Activated naive CD8-positive, alpha-beta T cell treated with anti-CD3 and anti-CD28 coated beads, Interleukin-2, amount 10 ng/mL, durations not matched to agents 7 days and 5 days (primary cell): ENCODE measurements around the gene USP17L5. TPM values are rescaled to one million over a fixed set of nuclear protein-coding genes. Genes with fewer than 3 reads are reported as not detected.
"Not testable (repeated sequence)": the region's sequence is repeated elsewhere in the genome, so short reads cannot be mapped to it uniquely, and the experiment has no call there.

Experiments
- ATAC-seq: fragments of 150-1000 bp; cut with Tn5 transposase; one replicate; pipeline ENCODE4 v1.10.0; 2021; ENCODE audit warnings: low read depth, moderate library complexity
- POLR2A ChIA-PET: fragments of 350-600 bp; sonication (Branson Sonifier 250); formaldehyde crosslinking; loops from one replicate; lab custom pipeline; 2021; ENCODE audit warnings: antibody characterized with exemption; lab: Charles Lee
- DNase-seq: peaks from one replicate; pipeline ENCODE4 v3.0.0; 2021
- H3K27ac Mint-ChIP-seq: one replicate; pipeline ENCODE4 v1.8.0; 2022; ENCODE audit warnings: mild to moderate bottlenecking, mixed read lengths
- H3K27me3 Mint-ChIP-seq: one replicate; pipeline ENCODE4 v1.8.0; 2022; ENCODE audit warnings: mild to moderate bottlenecking, moderate library complexity, mixed read lengths
- H3K36me3 Mint-ChIP-seq: one replicate; pipeline ENCODE4 v1.8.0; 2021; ENCODE audit warnings: mild to moderate bottlenecking, mixed read lengths
- H3K4me1 Mint-ChIP-seq: one replicate; pipeline ENCODE4 v1.8.0; 2021; ENCODE audit warnings: mixed read lengths
- H3K4me3 Mint-ChIP-seq: one replicate; pipeline ENCODE4 v1.8.0; 2022; ENCODE audit warnings: mild to moderate bottlenecking, moderate library complexity, mixed read lengths
- H3K9me3 Mint-ChIP-seq: one replicate; pipeline ENCODE4 v1.8.0; 2021; ENCODE audit warnings: mixed read lengths
- total RNA-seq, 2 experiments: library from RNA; stranded (reverse); gene quantifications; one replicate each; pipeline ENCODE4 v1.2.3, GENCODE V29; 2021

USP17L5 gene
- total RNA-seq, 2 experiments from 2014 or later, result not detected

DNA sequence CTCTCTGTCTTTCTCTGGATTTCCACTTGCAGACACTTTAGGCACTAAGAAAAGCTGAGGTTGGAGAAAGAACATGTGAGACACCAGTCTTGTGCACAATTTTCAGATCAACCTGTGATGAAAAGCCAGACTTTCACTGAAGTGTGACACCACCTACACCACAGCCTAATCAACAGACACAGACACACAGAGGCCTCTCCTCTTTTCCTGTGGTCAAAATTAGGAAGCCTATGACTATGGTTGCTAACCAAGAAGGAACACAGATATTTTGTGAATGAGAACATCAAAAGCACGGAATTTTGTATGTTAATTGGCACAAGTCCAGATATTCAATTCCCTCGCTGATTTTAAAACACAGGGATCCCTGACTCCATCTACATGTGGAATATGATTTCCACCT lies 49.8 kb downstream of the USP17L5 start:
- DNase-seq, H3K4me3 Mint-ChIP-seq, POLR2A ChIA-PET, H3K4me1 Mint-ChIP-seq, H3K9me3 Mint-ChIP-seq, H3K36me3 Mint-ChIP-seq, ATAC-seq, H3K27ac Mint-ChIP-seq, H3K27me3 Mint-ChIP-seq: not testable (repeated sequence)

Other genes starting within 250 kb of the USP17L5 start
- not detected for gene FAM90A26, start 169.0 kb upstream of the USP17L5 start, total RNA-seq
- not detected for gene USP17L10, start 128.7 kb upstream of the USP17L5 start, total RNA-seq
- not detected for gene USP17L11, start 124.0 kb upstream of the USP17L5 start, total RNA-seq
- gene USP17L12, start 119.3 kb upstream of the USP17L5 start, total RNA-seq, result not detected
- gene USP17L13, start 114.5 kb upstream of the USP17L5 start, total RNA-seq, result not detected
- not detected for gene USP17L15, start 105.0 kb upstream of the USP17L5 start, total RNA-seq
- gene USP17L17, start 95.5 kb upstream of the USP17L5 start, total RNA-seq, result not detected
- not detected for gene USP17L18, start 90.8 kb upstream of the USP17L5 start, total RNA-seq
- gene USP17L19, start 86.0 kb upstream of the USP17L5 start, total RNA-seq, result not detected
- not detected for gene USP17L20, start 81.3 kb upstream of the USP17L5 start, total RNA-seq
- not detected for gene USP17L21, start 76.5 kb upstream of the USP17L5 start, total RNA-seq
- gene USP17L22, start 71.8 kb upstream of the USP17L5 start, total RNA-seq, result not detected
- not detected for gene USP17L24, start 14.2 kb upstream of the USP17L5 start, total RNA-seq
- gene USP17L25, start 9.5 kb upstream of the USP17L5 start, total RNA-seq, result not detected
- not detected for gene USP17L26, start 4.7 kb upstream of the USP17L5 start, total RNA-seq
- gene USP17L27, start 4.7 kb downstream of the USP17L5 start, total RNA-seq, result not detected
- not detected for gene USP17L28, start 9.5 kb downstream of the USP17L5 start, total RNA-seq
- not detected for gene USP17L29, start 14.2 kb downstream of the USP17L5 start, total RNA-seq
- gene USP17L30, start 23.7 kb downstream of the USP17L5 start, total RNA-seq, result not detected
- not detected for gene DEFB131A, start 105.0 kb downstream of the USP17L5 start, total RNA-seq